GM12892 (cell line): ENCODE data around the gene AOC3.

Source experiments
- POLR2A ChIP-seq: IDR thresholded peaks from 2 replicates; pipeline ENCODE4 v1.6.1; 2011; ENCODE audit warnings: low read depth, low read length, control low read depth
- TAF1 ChIP-seq: IDR thresholded peaks from 2 replicates; pipeline ENCODE4 v1.6.1; 2011; ENCODE audit warnings: low read depth, mild to moderate bottlenecking, control low read depth, low read length, borderline replicate concordance

GRCh38 chr17:42889809-42890208 is 38.8 kb downstream of the AOC3 start:
- TF ChIP-seq TAF1, result no peak
- no peak for TF ChIP-seq POLR2A
